ENCODE data around the gene KLHDC3. TPM values are rescaled to one million over a fixed set of nuclear protein-coding genes. Genes with fewer than 3 reads are reported as not detected.
A peak's percentile ranks its signal among the peaks of the same experiment; 100 is the strongest.

Gene KLHDC3
- total and polyA plus RNA-seq, 2 donors (not counting 1 experiment from before 2014, with no cell fraction given) = 47.4 to 50.7 TPM

DNA sequence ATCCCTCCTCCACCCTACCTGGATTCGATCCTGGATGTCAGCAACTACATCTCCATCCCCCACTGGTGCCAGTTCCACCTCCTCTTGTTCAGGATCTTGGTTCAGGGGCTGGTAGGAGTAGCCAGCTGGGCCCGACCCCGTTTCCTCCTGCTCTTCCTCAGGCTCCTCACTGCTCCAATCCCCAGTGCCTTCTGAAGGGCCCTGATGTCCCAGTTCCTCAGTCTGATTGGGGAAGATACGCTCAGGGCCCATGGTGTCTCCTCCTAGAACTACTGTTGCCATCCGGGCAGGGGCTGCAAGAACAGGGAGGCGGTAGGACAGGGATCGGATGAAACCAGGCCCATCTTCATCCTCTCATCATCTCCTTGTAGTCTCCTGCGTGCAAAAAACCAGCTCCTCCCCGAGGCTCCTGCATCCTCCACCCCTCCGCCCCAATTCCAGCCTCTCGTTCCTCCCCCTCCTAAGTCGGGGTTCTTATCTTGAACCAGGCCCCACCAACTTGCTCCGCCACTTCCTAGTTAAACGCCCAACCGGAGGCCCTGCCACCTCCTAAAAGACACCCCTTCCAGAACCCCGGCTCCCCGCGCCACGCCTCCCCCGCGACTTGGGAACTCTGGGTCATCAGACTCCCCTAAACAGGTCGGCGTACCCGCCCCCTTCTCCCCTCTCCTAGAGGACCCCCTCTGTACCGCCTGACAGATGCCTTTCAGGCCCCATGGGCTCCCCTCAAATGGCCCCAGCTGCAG is 779 bp upstream of the KLHDC3 start:
- H3K27me3 ChIP-seq (replicated peaks in 1 of 4; ENCODE audit: control extremely low read depth in 1 of 4, control insufficient read depth in 3 of 4, insufficient read depth in 4 of 4, low read length in 3 of 4) = no peaks in the 10 kb centered on the region
- H2AFZ ChIP-seq (ENCODE audit: insufficient read depth, low read depth, low read length, poor library complexity, severe bottlenecking) = peak overlapping the region; percentile 91
- H3K79me2 ChIP-seq (ENCODE audit: control insufficient read depth, insufficient read depth, low read length) = peaks cover 64% of the 10 kb centered on the region
- WGBS (ENCODE audit: insufficient coverage) = 2% methylated on average over 24 of the region's 25 CpGs
- peaks cover 20 to 29% of the 10 kb centered on the region in 2 donors for H3K4me1 ChIP-seq (ENCODE audit: control insufficient read depth in 2 of 2, insufficient read depth in 2 of 2, low read length in 2 of 2)
- H3K9me3 Mint-ChIP-seq (ENCODE audit: insufficient read depth) = no peaks in the 10 kb centered on the region
- peaks cover 55% of the 10 kb centered on the region for H3K4me1 Mint-ChIP-seq
- ATAC-seq (ENCODE audit: low read depth) (no peak), DNase-seq (no peak)
- peaks cover 38% of the 10 kb centered on the region for H4K20me1 ChIP-seq (ENCODE audit: control insufficient read depth, insufficient read depth, low read length, poor library complexity, severe bottlenecking)
- no peaks in the 10 kb centered on the region for H3K9me3 ChIP-seq (ENCODE audit: control extremely low read depth in 1 of 3, control insufficient read depth in 2 of 3, insufficient read depth in 1 of 3, low read length in 2 of 3)
- H3K4me3 ChIP-seq (ENCODE audit: control extremely low read depth in 1 of 5, extremely low read depth in 1 of 5, insufficient read depth in 1 of 5, low read depth in 2 of 5, low read length in 4 of 5) = peak overlapping the region; percentile 40 to 79 (median 70)
- peak overlapping the region; percentile 91 for H3K4me3 Mint-ChIP-seq
- no peak for TF ChIP-seq EZH2 (IDR thresholded peaks at IDR 0.05; ENCODE audit: borderline replicate concordance, insufficient read depth, low read depth, low read length, poor library complexity, severe bottlenecking)
- H3K36me3 ChIP-seq (replicated peaks in 1 of 2; ENCODE audit: control extremely low read depth in 1 of 2, control insufficient read depth in 1 of 2, extremely low read depth in 1 of 2, insufficient read depth in 2 of 2, low read length in 1 of 2) = peaks cover under 1 to 44% of the 10 kb centered on the region in 2 experiments
- intact Hi-C loops (cut with micrococcal nuclease) = loop anchor here (1.0 to 5.0 kb wide), 4 partner anchors 8 to 450 kb away; partner anchors contain the start of genes ABCC10, PEX6 and RRP36
- no peaks in the 10 kb centered on the region for H3K27me3 Mint-ChIP-seq
- peak overlapping the region; percentile 35 to 69 for H3K27ac ChIP-seq (ENCODE audit: low read length in 2 of 2)
- peak overlapping the region; percentile 73 for H3K9ac ChIP-seq (ENCODE audit: low read length)
- POLR2A ChIA-PET = interaction anchor here (0.8 to 2.5 kb wide), 8 partner anchors 29 to 1098 kb away, joined by 6 to 22 read pairs (median 10); partner anchors contain the start of genes CNPY3, CUL7, KLC4 and MRPL2
- peak overlapping the region; percentile 96 for H3K27ac Mint-ChIP-seq
- H3K4me2 ChIP-seq (replicated peaks; ENCODE audit: low read depth, low read length, poor library complexity, severe bottlenecking) = peak overlapping the region; percentile 89
- CTCF ChIA-PET = interaction anchor here (0.6 to 1.9 kb wide), 6 partner anchors 29 to 225 kb away, joined by 3 to 6 read pairs (median 5); partner anchors contain the start of genes CNPY3 and PPP2R5D

DNA sequence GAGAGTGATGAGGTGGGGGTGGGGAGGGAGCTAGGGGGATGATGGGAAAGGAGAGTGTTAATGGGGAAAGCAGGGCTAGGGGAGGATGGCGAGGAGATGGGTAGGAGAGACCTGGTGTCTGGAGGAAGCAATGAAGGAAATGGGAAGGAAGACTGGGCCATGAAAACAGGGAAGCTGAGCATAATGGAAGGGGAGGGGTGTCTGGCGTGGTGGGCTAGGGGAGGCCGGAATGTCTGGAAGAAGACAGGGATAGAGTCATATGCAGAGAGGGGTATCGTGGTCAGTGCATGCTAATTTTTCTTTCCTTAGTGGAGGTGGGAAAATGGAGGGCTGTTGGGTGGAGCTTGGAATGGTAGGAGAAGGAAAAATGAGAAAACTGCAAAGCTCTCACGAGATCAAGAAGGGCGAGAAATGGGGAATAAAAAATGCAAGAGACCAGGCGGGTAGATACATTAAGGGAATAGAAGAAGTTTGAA is 423 bp downstream of the KLHDC3 start:
- Histone ChIP-seq H3K27me3 (replicated peaks in 1 of 4; ENCODE audit: control extremely low read depth in 1 of 4, control insufficient read depth in 3 of 4, insufficient read depth in 4 of 4, low read length in 3 of 4) (no peaks in the 10 kb centered on the region), H3K4me1 (ENCODE audit: control insufficient read depth in 2 of 2, insufficient read depth in 2 of 2, low read length in 2 of 2) (peaks cover 20 to 22% of the 10 kb centered on the region in 2 donors), H3K9ac (ENCODE audit: low read length) (peak overlapping the region; percentile 73), H3K79me2 (ENCODE audit: control insufficient read depth, insufficient read depth, low read length) (peaks cover 58% of the 10 kb centered on the region), H3K4me3 (ENCODE audit: control extremely low read depth in 1 of 5, extremely low read depth in 1 of 5, insufficient read depth in 1 of 5, low read depth in 2 of 5, low read length in 4 of 5) (peak overlapping the region; percentile 61 to 79 (median 70)), H3K9me3 (ENCODE audit: control extremely low read depth in 1 of 3, control insufficient read depth in 2 of 3, insufficient read depth in 1 of 3, low read length in 2 of 3) (no peaks in the 10 kb centered on the region), H3K27ac (ENCODE audit: low read length in 2 of 2) (peak overlapping the region in 1 of 2 donors; percentile 69), H2AFZ (ENCODE audit: insufficient read depth, low read depth, low read length, poor library complexity, severe bottlenecking) (peak overlapping the region; percentile 91), H4K20me1 (ENCODE audit: control insufficient read depth, insufficient read depth, low read length, poor library complexity, severe bottlenecking) (peaks cover 40% of the 10 kb centered on the region), H3K4me2 (replicated peaks; ENCODE audit: low read depth, low read length, poor library complexity, severe bottlenecking) (peak overlapping the region; percentile 89), H3K36me3 (replicated peaks in 1 of 2; ENCODE audit: control extremely low read depth in 1 of 2, control insufficient read depth in 1 of 2, extremely low read depth in 1 of 2, insufficient read depth in 2 of 2, low read length in 1 of 2) (peaks cover 2 to 44% of the 10 kb centered on the region in 2 experiments)
- TF ChIP-seq CTCF (IDR thresholded peaks at IDR 0.05) (no peak), EZH2 (IDR thresholded peaks at IDR 0.05; ENCODE audit: borderline replicate concordance, insufficient read depth, low read depth, low read length, poor library complexity, severe bottlenecking) (no peak)
- H3K27ac Mint-ChIP-seq = peak overlapping the region; percentile 96
- WGBS (ENCODE audit: insufficient coverage) = 1% methylated on average over 7 of the region's 7 CpGs
- intact Hi-C loops (cut with micrococcal nuclease) = loop anchor here (1.0 to 5.0 kb wide), 8 partner anchors 30 to 614 kb away; partner anchors contain the start of genes ABCC10, CNPY3, CUL7 and GTPBP2
- peak overlapping the region; percentile 91 for H3K4me3 Mint-ChIP-seq
- H3K9me3 Mint-ChIP-seq (ENCODE audit: insufficient read depth) = no peaks in the 10 kb centered on the region
- CTCF ChIA-PET = interaction anchor here (1.0 to 1.9 kb wide), 8 partner anchors 30 to 467 kb away, joined by 3 to 6 read pairs (median 5); partner anchors contain the start of genes CNPY3, CUL7, PPP2R5D and UBR2
- DNase-seq = no peak
- no peaks in the 10 kb centered on the region for H3K27me3 Mint-ChIP-seq
- POLR2A ChIA-PET = interaction anchor here (0.5 to 2.5 kb wide), 14 partner anchors 10 to 1096 kb away, joined by 3 to 22 read pairs (median 5); partner anchors contain the start of genes CNPY3, CUL7, KLC4 and MRPL2
- ATAC-seq (ENCODE audit: low read depth) = no peak
- peaks cover 50% of the 10 kb centered on the region for H3K4me1 Mint-ChIP-seq
